HG03354 (cell line): ENCODE measurements around the gene SP100.

ENCODE experiments used
- ATAC-seq: cut with Tn5 transposase; IDR thresholded peaks from one replicate; pipeline ENCODE4 v1.9.1; 2021; ENCODE audit warnings: mild to moderate bottlenecking; ENCODE audit not compliant: unreplicated experiment, poor library complexity, severe bottlenecking

Gene SP100

GRCh38 chr2:230589497-230590015 is 173.6 kb downstream of the SP100 start:
- ATAC-seq, result peak; percentile 99

- no peak for ATAC-seq
Measured at GRCh38 chr2:230590333-230590732, 174.3 kb downstream of the SP100 start.

- no peak for ATAC-seq
Measured at GRCh38 chr2:230591850-230592249, 175.8 kb downstream of the SP100 start.

GRCh38 chr2:230592775-230593174 is 176.8 kb downstream of the SP100 start:
- no peak for ATAC-seq
